GM18951 (cell line): Measurements from ENCODE around the gene OR56A5.

Source experiments
- POLR2A ChIP-seq: IDR thresholded peaks from 4 replicates; pipeline ENCODE4 v1.6.1; 2011; ENCODE audit warnings: mild to moderate bottlenecking; ENCODE audit not compliant: insufficient read length, insufficient read depth; ENCODE audit errors: extremely low read depth
- in situ Hi-C: fragments of 300-500 bp; cut with MboI; formaldehyde crosslinking; loops from one replicate; pipeline ENCODE4 v1.12.0; 2022; ENCODE audit warnings: low sequenced_read_pairs, mixed read lengths, inconsistent platforms; ENCODE audit not compliant: unreplicated experiment

Gene OR56A5

GRCh38 chr11:5955586-5955985 lies 12.7 kb downstream of the OR56A5 start:
- in situ Hi-C loops, result no loop called here
- no peak for TF ChIP-seq POLR2A

GRCh38 chr11:5941951-5942350 lies 26.3 kb downstream of the OR56A5 start, which contains the start of gene OR56A3:
Gene OR56A3, plus strand, starts transcription at chr11:5942251. Its CDS starts 5,096 bp downstream, at chr11:5947347.
- in situ Hi-C loops, result no loop called here
- no peak for TF ChIP-seq POLR2A

GRCh38 chr11:5940748-5941147 lies 27.5 kb downstream of the OR56A5 start:
- no peak for TF ChIP-seq POLR2A
- in situ Hi-C loops, result no loop called here

GRCh38 chr11:5938603-5938965 lies 29.7 kb downstream of the OR56A5 start:
- no peak for TF ChIP-seq POLR2A

GRCh38 chr11:5937868-5938602 lies 30.3 kb downstream of the OR56A5 start:
- TF ChIP-seq POLR2A, result no peak
- in situ Hi-C loops, result no loop called here

More at GRCh38 chr11:5938603-5938965, 29.7 kb downstream of the OR56A5 start:
- in situ Hi-C loops, result no loop called here

GRCh38 chr11:5933116-5933515 lies 35.2 kb downstream of the OR56A5 start:
- TF ChIP-seq POLR2A, result no peak
- in situ Hi-C loops, result no loop called here

GRCh38 chr11:5932671-5933070 lies 35.6 kb downstream of the OR56A5 start:
- no peak for TF ChIP-seq POLR2A
- in situ Hi-C loops, result no loop called here

- no peak for TF ChIP-seq POLR2A
- in situ Hi-C loops, result no loop called here
Measured at GRCh38 chr11:5931061-5931460, 37.2 kb downstream of the OR56A5 start.

- in situ Hi-C loops, result no loop called here
- TF ChIP-seq POLR2A, result no peak
Measured at GRCh38 chr11:5930614-5931013, 37.7 kb downstream of the OR56A5 start.

- no peak for TF ChIP-seq POLR2A
- in situ Hi-C loops, result no loop called here
Measured at GRCh38 chr11:5929571-5930368, 38.5 kb downstream of the OR56A5 start.

GRCh38 chr11:5928811-5929210 lies 39.5 kb downstream of the OR56A5 start:
- no peak for TF ChIP-seq POLR2A
- in situ Hi-C loops, result no loop called here

GRCh38 chr11:5928271-5928670 lies 40.0 kb downstream of the OR56A5 start:
- no peak for TF ChIP-seq POLR2A
- in situ Hi-C loops, result no loop called here

- no peak for TF ChIP-seq POLR2A
- in situ Hi-C loops, result no loop called here
Measured at GRCh38 chr11:5923794-5924193, 44.5 kb downstream of the OR56A5 start.

- no peak for TF ChIP-seq POLR2A
- in situ Hi-C loops, result no loop called here
Measured at GRCh38 chr11:5923427-5923776, 44.9 kb downstream of the OR56A5 start.

- in situ Hi-C loops, result no loop called here
Measured at GRCh38 chr11:5922749-5923426, 45.4 kb downstream of the OR56A5 start.

More at GRCh38 chr11:5922749-5923426, 45.4 kb downstream of the OR56A5 start:
- TF ChIP-seq POLR2A, result no peak
